Mesodermal cell (in vitro differentiated cells): Measurements from ENCODE around the gene DRGX.

Experiments used
- H3K27ac ChIP-seq: 2 replicates; pipeline ENCODE4 v1.7.0; 2013; ENCODE audit warnings: mild to moderate bottlenecking, low read depth, low read length, moderate library complexity; ENCODE audit not compliant: severe bottlenecking
- H3K36me3 ChIP-seq: 2 replicates; pipeline ENCODE4 v1.7.1; 2013; ENCODE audit warnings: mild to moderate bottlenecking, low read length, moderate library complexity; ENCODE audit not compliant: control insufficient read depth, insufficient read depth
- H3K4me1 ChIP-seq: one replicate; pipeline ENCODE4 v1.7.1; 2013; ENCODE audit warnings: mild to moderate bottlenecking, low read length; ENCODE audit not compliant: insufficient read depth, control insufficient read depth, poor library complexity, severe bottlenecking
- H3K4me3 ChIP-seq: 2 replicates; pipeline ENCODE4 v1.7.0; 2013; ENCODE audit warnings: low read length, control low read depth, mild to moderate bottlenecking; ENCODE audit not compliant: insufficient read depth, poor library complexity, severe bottlenecking; ENCODE audit errors: extremely low read depth
- H3K9me3 ChIP-seq: 2 replicates; pipeline ENCODE4 v1.7.1; 2013; ENCODE audit warnings: mild to moderate bottlenecking, low read length, moderate library complexity; ENCODE audit not compliant: control insufficient read depth
- WGBS, 2 experiments: methylation state at CpG; one replicate each; pipeline ENCODE4 v1.1.5; 2013; ENCODE audit warnings: missing lambda C conversion rate in 2 of 2; ENCODE audit not compliant: insufficient coverage in 2 of 2; 5-methylcytosine and 5-hydroxymethylcytosine counted together

The DRGX gene

DNA sequence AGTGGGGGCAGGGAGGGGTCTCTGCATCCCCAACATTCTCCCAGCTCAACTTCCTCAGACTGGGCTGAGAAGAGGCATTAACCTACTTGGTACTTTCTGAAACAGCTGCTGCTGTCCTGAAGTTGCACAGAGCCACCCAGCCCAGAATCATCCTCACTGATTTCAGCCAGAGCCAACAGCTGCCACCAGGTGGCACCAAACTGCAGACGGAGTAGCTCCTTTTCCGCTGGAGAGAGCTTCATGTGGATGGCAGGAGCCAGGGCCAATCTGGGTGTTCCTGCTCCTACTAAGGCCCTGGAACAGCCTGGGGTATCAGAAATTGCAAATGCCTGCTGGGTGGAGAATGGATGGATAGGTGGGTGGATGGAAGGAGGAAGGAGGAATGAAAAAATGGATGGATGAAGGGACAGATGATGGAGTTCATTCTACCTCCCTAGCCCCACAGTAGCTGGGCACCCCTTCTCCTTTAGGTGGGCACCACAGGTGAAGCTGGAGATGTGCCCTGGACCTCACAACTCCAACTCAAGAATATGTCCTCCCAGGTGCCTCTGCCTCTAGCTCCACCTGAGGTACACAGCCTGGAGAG, 11.8 kb upstream of the DRGX start:
- Histone ChIP-seq H3K4me1 (no peaks in the 10 kb centered on the region), H3K27ac (no peak overlapping the region), H3K9me3 (no peaks in the 10 kb centered on the region), H3K36me3 (no peaks in the 10 kb centered on the region), H3K4me3 (no peak overlapping the region)
- WGBS, 2 experiments, result 0% methylated on average over 2 of the region's 2 CpGs

DNA sequence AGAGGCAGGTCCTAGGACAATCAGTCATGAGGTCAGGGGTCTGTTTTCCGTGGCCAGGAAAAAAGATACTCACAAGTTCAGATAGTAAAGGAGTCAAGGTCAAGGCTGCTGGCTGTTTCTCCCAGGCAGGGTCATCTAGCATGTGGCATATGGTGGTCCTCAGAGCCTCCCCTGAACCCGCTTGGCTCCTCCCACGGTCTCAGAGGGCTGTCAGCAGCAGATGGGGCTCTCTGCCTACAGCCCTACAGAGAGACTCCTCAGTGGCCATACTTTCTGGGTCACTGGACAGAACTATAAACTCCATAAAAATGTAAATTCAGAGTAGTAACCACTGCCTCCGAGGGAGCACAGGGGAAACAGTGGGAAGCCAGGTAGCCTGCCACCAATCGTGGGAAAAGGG, 11.3 kb upstream of the DRGX start:
- Histone ChIP-seq H3K4me3 (no peak overlapping the region), H3K36me3 (no peaks in the 10 kb centered on the region), H3K4me1 (no peaks in the 10 kb centered on the region), H3K27ac (no peak overlapping the region), H3K9me3 (no peaks in the 10 kb centered on the region)
- 68 to 80% methylated on average over 3 to 4 of the region's 5 CpGs for WGBS, 2 experiments

DNA sequence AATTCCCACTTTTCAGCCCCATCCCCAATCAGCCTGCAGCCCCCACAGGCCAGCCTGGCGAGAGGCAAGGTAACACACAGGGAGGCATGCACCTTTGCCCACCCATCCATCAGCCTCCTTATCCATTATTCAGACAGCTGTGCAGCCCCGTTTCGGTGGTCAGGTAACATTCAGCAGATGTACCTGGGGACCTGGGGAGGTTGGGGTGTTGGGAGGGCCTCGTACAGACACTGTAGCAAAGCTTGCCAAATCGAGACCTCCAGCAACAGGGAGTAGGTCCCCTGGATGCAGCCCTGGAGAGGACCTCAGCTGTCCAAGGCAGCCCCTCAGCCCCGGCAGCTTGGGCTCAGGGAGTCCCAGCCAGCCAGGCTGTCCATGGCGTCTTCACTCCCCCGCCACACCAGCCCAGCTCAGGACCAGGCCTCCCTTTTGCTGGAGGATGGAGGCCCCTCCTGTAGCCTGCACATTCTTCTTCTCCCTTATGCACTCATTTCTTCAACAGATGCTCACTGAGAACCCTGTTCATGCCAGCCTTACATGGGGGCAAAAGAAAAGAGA, 8.5 kb upstream of the DRGX start:
- no peak overlapping the region for H3K27ac ChIP-seq
- 77 to 82% methylated on average over 4 to 7 of the region's 8 CpGs for WGBS, 2 experiments
- no peak overlapping the region for H3K4me3 ChIP-seq
- no peaks in the 10 kb centered on the region for H3K36me3 ChIP-seq
- H3K4me1 ChIP-seq, result no peaks in the 10 kb centered on the region
- no peaks in the 10 kb centered on the region for H3K9me3 ChIP-seq

DNA sequence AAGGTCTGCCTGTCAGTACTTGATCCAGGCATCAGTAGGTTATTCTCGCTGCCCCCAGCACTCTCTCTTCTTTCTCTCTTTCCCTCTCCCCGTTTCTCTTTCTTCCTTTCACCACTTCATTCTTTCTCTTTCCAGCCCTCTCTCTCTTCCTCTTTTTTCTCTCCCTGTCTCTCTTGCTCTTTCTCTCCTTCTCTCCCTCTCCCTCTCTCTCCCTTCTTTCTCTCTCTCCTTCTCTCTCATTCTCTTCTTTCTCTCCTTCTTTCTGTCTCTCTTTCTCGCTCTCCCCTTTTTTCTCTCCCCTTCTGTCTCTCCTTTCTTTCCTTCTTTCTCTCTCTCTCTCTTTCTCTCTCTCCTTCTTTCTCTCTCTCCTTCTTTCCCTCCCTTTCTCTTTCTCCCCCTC, 7.5 kb upstream of the DRGX start:
- 63 to 72% methylated on average over 3 of the region's 3 CpGs for WGBS, 2 experiments
- Histone ChIP-seq H3K36me3 (no peaks in the 10 kb centered on the region), H3K27ac (no peak overlapping the region), H3K4me1 (peaks cover 4% of the 10 kb centered on the region), H3K4me3 (no peak overlapping the region), H3K9me3 (no peaks in the 10 kb centered on the region)

DNA sequence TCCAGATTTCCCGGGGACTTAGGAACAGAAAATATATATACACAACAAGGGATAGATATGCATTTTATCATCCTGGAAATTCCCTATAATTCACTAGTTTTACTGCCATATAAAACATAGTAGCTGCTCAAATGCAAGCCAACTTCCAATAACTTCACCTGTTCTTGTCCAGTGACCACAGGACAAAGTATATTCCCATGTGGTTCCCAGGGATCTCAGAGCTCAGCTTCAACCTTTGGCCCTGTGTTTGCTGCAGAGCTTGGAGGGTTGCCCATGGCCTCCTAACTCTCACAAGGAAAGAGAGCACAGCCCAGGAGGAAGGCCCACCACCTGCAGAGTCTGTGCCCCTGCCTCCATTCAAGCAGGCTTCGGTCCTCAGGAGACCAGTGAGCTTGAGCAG, 4.5 kb upstream of the DRGX start:
- H3K27ac ChIP-seq, result no peak overlapping the region
- H3K9me3 ChIP-seq, result no peaks in the 10 kb centered on the region
- peaks cover 11% of the 10 kb centered on the region for H3K4me1 ChIP-seq
- WGBS, 2 experiments, result 40 to 60% methylated on average over 1 of the region's 2 CpGs
- H3K36me3 ChIP-seq, result no peaks in the 10 kb centered on the region
- no peak overlapping the region for H3K4me3 ChIP-seq

DNA sequence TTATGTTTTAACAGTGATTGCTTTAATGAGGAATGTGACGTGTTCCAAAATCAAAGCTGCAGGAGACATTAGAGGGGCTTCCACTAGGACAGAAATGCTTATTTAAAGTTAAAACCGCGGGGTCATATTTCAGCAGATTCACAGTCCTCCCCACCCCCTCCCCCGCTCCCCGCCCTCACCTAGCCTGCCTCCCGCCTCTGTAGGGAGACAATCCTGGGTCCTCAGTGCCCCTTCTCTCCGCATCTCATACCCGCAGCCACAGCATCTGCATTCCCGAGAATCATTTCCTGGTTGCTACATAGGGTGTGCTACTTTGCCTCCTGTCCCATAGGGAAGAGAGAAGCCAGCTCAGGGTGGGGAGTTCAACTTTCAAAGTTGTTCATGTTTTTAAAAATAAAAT, 3.1 kb upstream of the DRGX start:
- peaks cover 18% of the 10 kb centered on the region for H3K4me1 ChIP-seq
- H3K36me3 ChIP-seq, result no peaks in the 10 kb centered on the region
- H3K4me3 ChIP-seq, result no peak overlapping the region
- H3K27ac ChIP-seq, result no peak overlapping the region
- 0 to 8% methylated on average over 1 to 3 of the region's 9 CpGs for WGBS, 2 experiments
- no peaks in the 10 kb centered on the region for H3K9me3 ChIP-seq

DNA sequence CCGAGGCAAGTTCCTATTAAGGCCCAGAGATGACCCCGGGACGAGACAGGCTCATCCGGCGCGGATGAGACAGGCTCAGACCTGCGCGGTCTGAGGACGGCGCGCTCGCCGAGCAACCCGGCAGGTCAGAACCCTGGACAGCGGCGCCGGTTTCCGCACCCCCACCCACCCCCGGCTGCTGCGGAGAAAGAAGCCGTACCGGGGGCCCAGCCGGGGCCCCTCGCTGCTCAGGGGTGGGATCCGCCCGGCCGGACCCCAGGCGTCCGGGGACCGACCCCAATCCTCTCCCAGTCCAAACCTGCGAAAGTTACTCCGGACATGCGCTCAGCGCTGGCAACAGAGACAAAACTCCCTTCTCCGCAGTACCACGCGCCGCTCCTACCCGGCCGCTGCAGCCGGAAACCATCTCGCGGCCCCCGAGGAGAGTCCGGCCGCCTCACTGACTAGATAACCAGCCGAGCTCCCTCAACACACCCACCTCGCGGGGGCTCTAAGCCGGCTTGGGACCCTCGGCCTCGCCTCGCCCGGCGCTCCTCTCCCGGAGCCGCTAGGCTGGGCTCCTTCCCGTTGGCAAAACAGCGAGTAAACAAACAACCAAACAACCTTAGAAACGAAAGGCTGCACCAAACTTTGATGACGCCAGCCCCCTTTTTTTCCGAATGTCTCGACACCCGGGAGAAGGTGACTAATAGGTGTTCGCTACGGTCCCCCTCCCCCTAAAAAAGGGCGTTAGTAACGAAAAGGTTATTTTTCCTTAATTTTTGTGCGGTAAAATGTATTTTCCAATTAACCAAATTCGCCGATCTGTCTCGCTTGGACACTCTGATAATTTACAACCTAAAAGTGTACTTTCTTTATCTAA, 2.3 kb upstream of the DRGX start:
- Histone ChIP-seq H3K27ac (no peak overlapping the region), H3K9me3 (no peaks in the 10 kb centered on the region), H3K4me3 (peak overlapping the region; percentile 19), H3K4me1 (peaks cover 18% of the 10 kb centered on the region), H3K36me3 (no peaks in the 10 kb centered on the region)
- 0 to 2% methylated on average over 40 to 59 of the region's 72 CpGs for WGBS, 2 experiments

DNA sequence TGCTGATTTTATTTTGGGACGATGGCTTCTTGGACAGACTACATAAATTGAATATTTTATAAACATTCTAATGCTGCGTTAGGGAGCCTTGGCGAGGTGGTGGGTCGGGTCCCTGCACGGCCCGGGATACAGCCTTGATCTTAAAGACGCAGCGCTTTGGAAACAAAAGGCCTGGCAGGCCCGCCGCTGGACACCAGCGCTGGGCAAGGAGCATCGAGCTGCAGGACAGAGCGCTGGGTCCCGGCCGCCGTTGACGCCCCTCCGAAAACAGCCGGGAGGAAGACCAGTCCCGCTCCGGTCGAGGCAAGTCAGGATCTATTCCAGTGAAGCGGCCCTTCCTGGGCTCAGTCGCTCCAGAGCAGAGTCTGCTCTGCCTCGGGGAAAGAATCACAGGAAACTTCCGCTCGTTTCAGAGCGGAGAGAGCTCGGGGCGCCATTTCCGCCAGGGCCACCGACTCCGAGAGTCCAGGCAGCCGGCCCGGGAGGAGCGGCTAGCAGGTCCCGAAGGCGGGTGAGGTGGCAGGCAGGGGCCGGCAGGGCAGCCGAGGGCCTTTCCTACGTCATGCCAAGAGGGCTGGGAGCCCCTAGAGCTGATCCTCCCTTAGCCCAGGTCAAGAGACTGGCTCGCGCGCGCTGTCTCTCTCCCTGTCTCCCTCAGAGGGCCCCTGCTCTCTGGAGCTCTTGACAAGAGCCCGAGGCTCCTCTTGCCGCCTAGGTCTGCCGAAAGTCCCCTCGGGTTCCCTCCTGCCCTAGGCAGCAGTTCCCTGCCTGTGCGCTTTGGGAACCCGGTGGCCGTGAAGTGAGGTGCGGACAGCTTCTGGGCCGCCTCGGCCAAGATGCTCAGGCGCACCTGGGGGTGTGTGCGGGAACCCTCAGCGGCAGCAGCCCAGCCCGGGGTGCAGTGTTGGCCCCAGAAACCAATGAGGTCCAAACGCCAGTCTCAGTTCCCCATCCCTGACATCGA, 1.4 kb upstream of the DRGX start:
- peak overlapping the region; percentile 19 for H3K4me3 ChIP-seq
- no peaks in the 10 kb centered on the region for H3K36me3 ChIP-seq
- H3K27ac ChIP-seq, result no peak overlapping the region
- 1% methylated on average over 55 to 57 of the region's 61 CpGs for WGBS, 2 experiments
- H3K4me1 ChIP-seq, result peaks cover 18% of the 10 kb centered on the region
- no peaks in the 10 kb centered on the region for H3K9me3 ChIP-seq

DNA sequence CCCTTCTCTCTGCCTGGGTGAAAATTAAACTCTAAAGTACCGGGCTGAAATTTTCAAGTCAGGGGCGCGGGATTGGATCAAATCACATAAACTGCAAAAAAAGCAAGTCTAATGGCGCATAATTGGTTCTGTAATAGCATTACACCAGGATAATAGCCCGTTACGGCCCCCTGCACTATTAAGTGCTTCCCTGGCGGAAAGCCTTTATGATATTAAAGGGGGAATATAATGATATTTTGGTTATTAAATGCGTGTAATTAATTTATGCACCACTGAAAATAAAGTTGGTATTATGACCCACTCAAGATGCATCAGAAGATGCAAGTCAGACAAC, 744 bp upstream of the DRGX start:
- no peaks in the 10 kb centered on the region for H3K36me3 ChIP-seq
- 17 to 34% methylated on average over 7 of the region's 8 CpGs for WGBS, 2 experiments

DNA sequence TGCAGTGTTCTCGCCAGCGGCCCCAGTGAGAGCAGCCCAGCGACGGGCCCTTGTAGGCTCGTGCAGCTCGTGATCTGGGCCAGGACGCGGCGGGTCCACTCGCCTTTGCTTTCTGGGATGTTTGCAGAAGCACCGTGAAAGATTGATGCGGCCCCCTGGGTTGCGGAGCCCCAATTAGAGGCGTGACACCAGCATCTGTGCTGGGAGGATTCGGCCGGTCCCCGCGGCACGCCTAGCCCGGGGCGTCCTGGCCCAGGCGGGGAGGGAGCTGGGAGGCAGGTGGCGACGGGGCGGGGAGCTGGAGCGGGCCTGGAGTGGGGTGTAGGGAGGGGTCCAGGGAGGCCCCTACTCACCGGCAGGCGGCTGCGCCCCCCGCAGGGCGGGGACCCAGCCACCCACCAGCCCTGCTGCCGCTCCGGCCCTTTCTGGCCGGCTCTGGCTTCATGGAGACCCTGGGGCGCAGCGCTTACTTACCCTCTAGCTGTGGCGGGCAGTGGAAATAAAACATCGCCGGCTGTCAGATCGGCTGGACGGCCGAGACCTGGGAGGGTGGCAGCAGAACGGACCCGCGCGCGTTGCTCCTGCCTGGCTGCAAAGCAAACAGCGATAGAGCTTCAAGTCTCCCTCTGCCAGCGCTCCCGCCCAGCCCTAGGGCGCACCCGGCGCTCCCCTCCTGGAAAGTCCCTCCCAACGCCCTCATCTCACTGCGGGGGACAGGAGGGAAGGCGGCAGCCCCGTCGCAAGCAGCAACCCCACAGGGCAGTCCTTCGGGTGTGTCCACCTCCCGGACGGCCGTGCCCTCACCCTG, 752 bp downstream of the DRGX start:
- WGBS, 2 experiments, result 0 to 1% methylated on average over 43 to 55 of the region's 62 CpGs
- Histone ChIP-seq H3K4me3 (no peak overlapping the region), H3K9me3 (no peaks in the 10 kb centered on the region), H3K27ac (no peak overlapping the region), H3K4me1 (peaks cover 18% of the 10 kb centered on the region), H3K36me3 (no peaks in the 10 kb centered on the region)

More for the DNA sequence above, 744 bp upstream of the DRGX start:
- Histone ChIP-seq H3K27ac (no peak overlapping the region), H3K4me3 (no peak overlapping the region), H3K4me1 (peaks cover 18% of the 10 kb centered on the region), H3K9me3 (no peaks in the 10 kb centered on the region)
